Endothelial cell of umbilical vein (primary cell): ENCODE measurements around the gene CCDC190. TPM values are rescaled to one million over a fixed set of nuclear protein-coding genes. Genes with fewer than 3 reads are reported as not detected.
A peak's percentile ranks its signal among the peaks of the same experiment; 100 is the strongest.

Experiments used
- BruUV-seq: library from RNA; stranded (reverse); fragments of 400-500 nt; replicated peaks from 2 replicates; lab custom pipeline; 2021; lab: Mats Ljungman, UMichigan
- CTCF ChIA-PET: fragments of 300-600, 350-600 bp; sonication (Branson Sonifier 250); formaldehyde crosslinking; loops from one replicate; lab custom pipeline; 2021; ENCODE audit warnings: antibody characterized with exemption, inconsistent platforms; lab: Charles Lee
- POLR2A ChIA-PET: fragments of 300-600, 350-600 bp; sonication (Branson Sonifier 250); formaldehyde crosslinking; loops from one replicate; lab custom pipeline; 2021; ENCODE audit warnings: antibody characterized with exemption, inconsistent platforms; lab: Charles Lee
- DNase-seq: peaks from one replicate; pipeline ENCODE4 v3.0.0-alpha.2; 2011; ENCODE audit warnings: low read depth, low spot score
- FAIRE-seq: peaks from 2 replicates; lab custom pipeline; 2011; peaks lifted over from hg19 to GRCh38; lab: Jason Lieb, UNC
- H2AFZ ChIP-seq: 2 replicates; pipeline ENCODE4 v1.6.0; 2012; ENCODE audit warnings: low read depth, low read length, control low read depth, inconsistent platforms
- H3K27ac ChIP-seq: 2 replicates; pipeline ENCODE4 v1.5.1; 2011; ENCODE audit warnings: low read depth, mild to moderate bottlenecking, control low read depth, low read length, moderate library complexity; ENCODE audit not compliant: insufficient read depth
- H3K27me3 ChIP-seq, 2 experiments: 2 replicates each; pipeline versions ENCODE4 v1.6.0 to v1.6.1; 2011; ENCODE audit warnings: low read length in 2 of 2, mixed read lengths in 1 of 2; ENCODE audit not compliant: control insufficient read depth in 2 of 2, insufficient read depth in 2 of 2
- H3K36me3 ChIP-seq, 2 experiments: 2 replicates in 1 of 2; 3 replicates in 1 of 2; pipeline ENCODE4 v1.5.1; 2011; ENCODE audit warnings: low read length in 2 of 2, mild to moderate bottlenecking in 1 of 2, moderate library complexity in 1 of 2; ENCODE audit not compliant: control insufficient read depth in 2 of 2, insufficient read depth in 2 of 2; ENCODE audit errors: extremely low read depth in 1 of 2
- H3K4me1 ChIP-seq: 3 replicates; pipeline ENCODE4 v1.5.1; 2011; ENCODE audit warnings: mild to moderate bottlenecking, low read length; ENCODE audit not compliant: control insufficient read depth, insufficient read depth; ENCODE audit errors: extremely low read depth
- H3K4me2 ChIP-seq: 2 replicates; pipeline ENCODE4 v1.6.1; 2011; ENCODE audit warnings: low read length, control low read depth, mixed read lengths; ENCODE audit not compliant: insufficient read depth
- H3K4me3 ChIP-seq, 3 experiments: fragments of 200-600 bp in 1 of 3; sonication (generic), shearing (Covaris generic) in 1 of 3; replicated peaks in 1 of 3; 2 replicates each; pipeline ENCODE4 v1.5.1; 2011 to 2016; ENCODE audit warnings: control low read depth in 3 of 3, low read length in 3 of 3, mild to moderate bottlenecking in 2 of 3, inconsistent platforms in 1 of 3, low read depth in 1 of 3, moderate library complexity in 1 of 3; ENCODE audit not compliant: insufficient read depth in 1 of 3
- H3K79me2 ChIP-seq: 2 replicates; pipeline ENCODE4 v1.6.0; 2012; ENCODE audit warnings: low read length, inconsistent platforms; ENCODE audit not compliant: control insufficient read depth, insufficient read depth
- H3K9ac ChIP-seq: replicated peaks from 2 replicates; pipeline ENCODE3; 2011; ENCODE audit warnings: low read length, control low read depth; ENCODE audit not compliant: insufficient read depth; ENCODE audit errors: extremely low read depth
- H3K9me1 ChIP-seq: replicated peaks from 3 replicates; pipeline ENCODE4 v1.6.0; 2011; ENCODE audit warnings: mild to moderate bottlenecking, low read length; ENCODE audit not compliant: control insufficient read depth, insufficient read depth; ENCODE audit errors: extremely low read depth
- H3K9me3 ChIP-seq: replicated peaks from 2 replicates; pipeline ENCODE4 v1.5.1; 2012; ENCODE audit warnings: low read length, inconsistent platforms; ENCODE audit not compliant: control insufficient read depth, insufficient read depth
- H4K20me1 ChIP-seq: replicated peaks from 2 replicates; pipeline ENCODE3; 2011; ENCODE audit warnings: mild to moderate bottlenecking, low read length; ENCODE audit not compliant: control insufficient read depth, insufficient read depth; ENCODE audit errors: extremely low read depth
- CTCF ChIP-seq, 2 donors: IDR thresholded peaks; 1 replicate in 1 of 2; 2 replicates in 1 of 2; pipeline ENCODE4 v1.5.1; 2011; ENCODE audit warnings: low read length in 2 of 2, mild to moderate bottlenecking in 2 of 2, moderate library complexity in 2 of 2, control low read depth in 1 of 2, inconsistent platforms in 1 of 2, low read depth in 1 of 2; ENCODE audit not compliant: insufficient read depth in 1 of 2; ENCODE audit errors: extremely low read depth in 1 of 2
- EZH2 ChIP-seq: IDR thresholded peaks from 2 replicates; pipeline ENCODE4 v1.6.1; 2012; ENCODE audit warnings: borderline replicate concordance, low read depth, mild to moderate bottlenecking, moderate library complexity, low read length, inconsistent platforms; ENCODE audit not compliant: severe bottlenecking
- FOS ChIP-seq: IDR thresholded peaks from 2 replicates; pipeline ENCODE4 v1.6.1; 2011; ENCODE audit warnings: mild to moderate bottlenecking, low read length, moderate library complexity, borderline replicate concordance; ENCODE audit not compliant: insufficient read depth
- GATA2 ChIP-seq: IDR thresholded peaks from 2 replicates; pipeline ENCODE4 v1.7.0; 2011; ENCODE audit warnings: low read depth, mild to moderate bottlenecking, moderate library complexity, mixed read lengths, low read length; ENCODE audit not compliant: insufficient read length, insufficient read depth
- JUN ChIP-seq: IDR thresholded peaks from 2 replicates; pipeline ENCODE4 v1.6.1; 2011; ENCODE audit warnings: borderline replicate concordance, low read depth; ENCODE audit not compliant: insufficient read length, insufficient read depth
- MAX ChIP-seq: IDR thresholded peaks from 2 replicates; pipeline ENCODE4 v1.6.1; 2011; ENCODE audit not compliant: insufficient read depth, insufficient read length
- MYC ChIP-seq: IDR thresholded peaks from one replicate; pipeline ENCODE4 v1.6.1; 2011; ENCODE audit warnings: mild to moderate bottlenecking, low read depth, low read length
- POLR2A ChIP-seq: IDR thresholded peaks from 2 replicates; pipeline ENCODE4 v1.6.1; 2012; ENCODE audit warnings: low read depth, mild to moderate bottlenecking, control low read depth, low read length
- POLR2AphosphoS5 ChIP-seq: IDR thresholded peaks from 2 replicates; pipeline ENCODE4 v1.6.1; 2012; ENCODE audit warnings: low read depth, mild to moderate bottlenecking, control low read depth, low read length, moderate library complexity; ENCODE audit not compliant: insufficient read depth
- dilution Hi-C: fragments of 300-500 bp; cut with MboI; formaldehyde crosslinking; loops from one replicate; pipeline ENCODE4 v1.15.0; 2019; ENCODE audit warnings: low sequenced_read_pairs; ENCODE audit not compliant: extremely low pct_ligation_motif_present
- intact Hi-C: fragments of 100-400 bp; cut with micrococcal nuclease; formaldehyde crosslinking; loops from one replicate; pipeline ENCODE4 v1.10.0; 2022
- polyA plus RNA-seq, 4 experiments: library from polyadenylated mRNA; depleted of rRNA in 3 of 4; stranded (reverse) in 3 of 4; unstranded in 1 of 4; fragments of >200 nt; gene quantifications; 2 replicates each; pipeline versions ENCODE4 v1.2.1 to v1.2.3, GENCODE V29; 2011 to 2012; ENCODE audit warnings: missing spikeins in 1 of 4
- total RNA-seq: library from RNA; stranded (reverse); gene quantifications from 2 replicates; pipeline ENCODE4 v1.2.3, GENCODE V29; 2021

CCDC190 gene
- total and polyA plus RNA-seq, 2 donors (not counting 3 experiments of a cell fraction or from before 2014, with no cell fraction given) = 3.7 to 9.0 TPM

GRCh38 chr1:162854245-162854882, 6.6 kb downstream of the CCDC190 start:
- TF ChIP-seq GATA2 (no peak), MYC (no peak), CTCF (IDR thresholded peaks at IDR 0.05; ENCODE audit: extremely low read depth in 1 of 2, insufficient read depth in 1 of 2, low read depth in 1 of 2, low read length in 2 of 2) (peak; percentile 63 to 68), FOS (peak; percentile 49), MAX (no peak), EZH2 (no peak), JUN (peak; percentile 65), POLR2A (peak; percentile 7), POLR2AphosphoS5 (peak; percentile 14)
- H3K79me2 ChIP-seq = no peaks in the 10 kb centered on the region
- dilution Hi-C loops = loop anchor here (25.0 kb wide), 1 partner anchor 208 kb away; the partner anchor contains the start of gene RGS4
- H3K9ac ChIP-seq = peak overlapping the region; percentile 82
- H3K4me1 ChIP-seq = peaks cover 57% of the 10 kb centered on the region
- DNase-seq = peak; percentile 82
- H4K20me1 ChIP-seq = no peaks in the 10 kb centered on the region
- peak overlapping the region; percentile 80 for H3K4me2 ChIP-seq
- POLR2A ChIA-PET = interaction anchor here (0.6 to 1.6 kb wide), 3 partner anchors 20 to 215 kb away, joined by 3 to 10 read pairs (median 7); partner anchors contain the start of gene RGS4
- intact Hi-C loops = loop anchor here (1.0 kb wide), 5 partner anchors 20 to 461 kb away; partner anchors contain the start of gene RGS4
- no peaks in the 10 kb centered on the region for H3K27me3 ChIP-seq
- H3K9me1 ChIP-seq = no peaks in the 10 kb centered on the region
- peak overlapping the region in 1 of 3 experiments; percentile 4 for H3K4me3 ChIP-seq
- peak overlapping the region; percentile 53 for H2AFZ ChIP-seq
- H3K36me3 ChIP-seq = no peaks in the 10 kb centered on the region
- BruUV-seq = no TSS peak
- no peaks in the 10 kb centered on the region for H3K9me3 ChIP-seq
- peak overlapping the region; percentile 93 for H3K27ac ChIP-seq
- FAIRE-seq = peak; percentile 52
- CTCF ChIA-PET = interaction anchor here (0.7 to 2.7 kb wide), 26 partner anchors 15 to 497 kb away, joined by 3 to 80 read pairs (median 4); partner anchors contain the start of genes NUF2, RGS4 and RGS5
